Spleen (tissue), 11 donors: ENCODE measurements around the gene DAZL. TPM values are rescaled to one million over a fixed set of nuclear protein-coding genes. Genes with fewer than 3 reads are reported as not detected.

Source experiments
- DNase-seq: peaks from one replicate; pipeline ENCODE4 v3.0.0-alpha.2; 2020
- H3K27ac ChIP-seq, 8 donors: fragments of 200-600 bp; sonication (generic) in 7 of 8; 1 replicate in 4 of 8; 2 replicates in 4 of 8; pipeline versions ENCODE4 v1.5.0 to v1.8.0; 2016 to 2021; ENCODE audit warnings: inconsistent platforms in 4 of 8, mild to moderate bottlenecking in 4 of 8, moderate library complexity in 1 of 8
- H3K27me3 ChIP-seq, 7 donors: fragments of 200-600 bp; sonication (generic) in 6 of 7; replicated peaks in 1 of 7; 1 replicate in 4 of 7; 2 replicates in 3 of 7; pipeline versions ENCODE4 v1.5.0 to v1.8.0; 2016 to 2021; ENCODE audit warnings: inconsistent platforms in 3 of 7, mild to moderate bottlenecking in 1 of 7
- H3K36me3 ChIP-seq, 6 donors: fragments of 200-600 bp; sonication (generic) in 5 of 6; 1 replicate in 4 of 6; 2 replicates in 2 of 6; pipeline versions ENCODE4 v1.5.0 to v1.8.0; 2016 to 2021; ENCODE audit warnings: inconsistent platforms in 2 of 6
- H3K4me1 ChIP-seq, 6 donors: fragments of 200-600 bp; sonication (generic) in 5 of 6; 1 replicate in 3 of 6; 2 replicates in 3 of 6; pipeline versions ENCODE4 v1.5.0 to v1.8.0; 2016 to 2021; ENCODE audit warnings: inconsistent platforms in 3 of 6
- H3K4me3 ChIP-seq, 8 donors: fragments of 200-600 bp; sonication (generic) in 7 of 8; 1 replicate in 4 of 8; 2 replicates in 4 of 8; pipeline versions ENCODE4 v1.5.0 to v1.8.0; 2016 to 2021; ENCODE audit warnings: inconsistent platforms in 4 of 8, mild to moderate bottlenecking in 4 of 8, moderate library complexity in 2 of 8
- H3K9me3 ChIP-seq, 8 donors: fragments of 200-600 bp; sonication (generic) in 7 of 8; 1 replicate in 4 of 8; 2 replicates in 4 of 8; pipeline versions ENCODE4 v1.5.0 to v1.8.0; 2016 to 2021; ENCODE audit warnings: inconsistent platforms in 4 of 8
- CTCF ChIP-seq, 11 experiments: fragments of 200-600 bp in 7 of 11; fragments of 450-650 bp in 4 of 11; sonication (generic) in 4 of 11; IDR thresholded peaks in 8 of 11; conservative IDR thresholded peaks in 3 of 11; 1 replicate in 7 of 11; 2 replicates in 4 of 11; pipeline versions ENCODE4 v1.4.0 to v1.8.0; 2016 to 2021; ENCODE audit warnings: antibody characterized with exemption in 11 of 11, inconsistent platforms in 4 of 11, mild to moderate bottlenecking in 1 of 11
- POLR2A ChIP-seq, 3 donors: fragments of 450-650 bp; IDR thresholded peaks; one replicate each; pipeline ENCODE4 v1.5.1; 2017; ENCODE audit warnings: antibody characterized with exemption in 3 of 3, mild to moderate bottlenecking in 1 of 3
- POLR2AphosphoS5 ChIP-seq, 3 donors: sonication (generic); formaldehyde crosslinking; IDR thresholded peaks; one replicate each; pipeline ENCODE4 v1.5.1; 2017; ENCODE audit warnings: antibody characterized with exemption in 3 of 3
- WGBS, 5 donors: extraction: QIAGEN DNeasy Blood & Tissue Kit in 3 of 5; methylation state at CpG; one replicate each; pipeline versions ENCODE4 v1.1.5 to v1.1.7; 2013 to 2018; 5-methylcytosine and 5-hydroxymethylcytosine counted together
- intact Hi-C: fragments of 100-400 bp; cut with DNase I; formaldehyde crosslinking; loops from one replicate; pipeline ENCODE4 v1.15.0; 2023; ENCODE audit warnings: low total_unique reads
- polyA plus RNA-seq, 3 donors: library from polyadenylated mRNA; stranded (reverse); fragments of 200-250 nt; gene quantifications; one replicate each; pipeline ENCODE4 v1.2.1, GENCODE V29; 2013
- total RNA-seq, 7 donors: library from RNA; depleted of rRNA in 3 of 7; stranded (reverse); fragments of >200 nt in 3 of 7; fragmentation: NEBNext Ultra II Directional in 4 of 7; extraction: Animal tissue kit (Norgen Biotek cat#: 25700) in 4 of 7; gene quantifications; one replicate each; pipeline versions ENCODE4 v1.1.0 to v1.2.1, GENCODE V29; 2016 to 2021
- donor health status: healthy with polysubstance abuse.
- donor health status: DM: no; HTN: no; CAD: no; lungs with moderate emphysema.
- donor health status: DM: no; HTN: no; CAD: no.
- donor health status: Bipolar disorder and iron deficiency.
- donor health status: healthy.
- donor health status: DM: no; HTN: no; CAD: no.
- donor health status: DM: yes; HTN: yes; CAD: no.

DAZL gene
- total and polyA plus RNA-seq, 10 donors = 0.04 to 0.51 (median 0.30) TPM; not detected in 5

DNA sequence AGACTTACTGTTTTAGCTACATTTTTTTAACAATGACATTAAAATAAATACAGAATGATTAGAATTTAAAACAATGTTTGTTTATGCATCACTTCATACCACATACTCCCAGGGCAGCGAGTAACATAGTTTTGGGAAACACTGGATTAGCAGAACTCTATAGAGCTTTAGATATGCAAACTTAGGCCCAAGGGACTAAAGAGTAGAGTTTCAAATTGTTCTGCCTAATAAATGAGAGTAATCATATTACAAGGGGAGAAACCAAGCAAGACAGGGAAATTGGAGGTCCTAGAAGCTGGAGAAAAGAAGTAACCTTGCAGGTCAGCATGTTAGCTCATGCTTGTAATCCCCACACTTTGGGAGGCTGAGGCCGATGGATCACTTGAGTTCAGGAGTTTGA is 3.6 kb upstream of the DAZL start:
- intact Hi-C loops = loop anchor here (10.0 kb wide), 2 partner anchors 426 to 1236 kb away; no protein-coding TSS in a partner anchor
- H3K27me3 ChIP-seq = no peaks in the 10 kb centered on the region
- no peak overlapping the region for H3K27ac ChIP-seq
- no peak for DNase-seq
- peaks cover 0 to 12% (median 0%) of the 10 kb centered on the region in 8 donors for H3K9me3 ChIP-seq
- no peak overlapping the region for H3K4me3 ChIP-seq
- no peaks in the 10 kb centered on the region for H3K36me3 ChIP-seq
- H3K4me1 ChIP-seq = no peaks in the 10 kb centered on the region
- WGBS, 5 donors = 84 to 91% (median 85%) methylated on average over 2 of the region's 2 CpGs
- TF ChIP-seq POLR2A (IDR thresholded peaks at IDR 0.05) = no peak
- no peak for TF ChIP-seq POLR2AphosphoS5 (IDR thresholded peaks at IDR 0.05)
- no peak for TF ChIP-seq CTCF (IDR thresholded peaks at IDR 0.05 in 8 of 11, conservative IDR thresholded peaks at IDR 0.05 in 3 of 11)

DNA sequence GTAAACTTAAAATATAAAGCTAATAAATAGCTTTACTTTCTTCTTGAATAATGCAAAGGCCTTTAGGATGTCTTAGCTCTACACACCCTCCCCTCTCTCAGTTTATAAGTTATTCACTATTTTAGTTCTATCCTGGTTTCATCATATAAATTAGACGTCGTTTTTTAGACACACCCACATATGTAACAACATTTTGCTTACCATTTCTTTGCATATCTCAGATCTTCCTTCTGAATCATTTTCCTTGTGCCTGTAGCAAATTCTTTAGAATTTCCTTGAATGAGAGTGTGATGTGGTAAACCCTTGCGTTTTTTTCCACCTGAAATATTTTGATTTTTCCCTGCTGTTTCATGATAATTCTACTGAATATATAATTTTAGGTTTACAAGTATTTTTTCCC is 2.5 kb upstream of the DAZL start:
- no peaks in the 10 kb centered on the region for H3K4me1 ChIP-seq
- no peaks in the 10 kb centered on the region for H3K36me3 ChIP-seq
- 54 to 79% (median 58%) methylated on average over 3 of the region's 3 CpGs for WGBS, 5 donors
- no peak for DNase-seq
- peaks cover 0 to 12% (median 0%) of the 10 kb centered on the region in 8 donors for H3K9me3 ChIP-seq
- no peak overlapping the region for H3K4me3 ChIP-seq
- TF ChIP-seq POLR2A (IDR thresholded peaks at IDR 0.05) = no peak
- TF ChIP-seq CTCF (IDR thresholded peaks at IDR 0.05 in 8 of 11, conservative IDR thresholded peaks at IDR 0.05 in 3 of 11) = no peak
- TF ChIP-seq POLR2AphosphoS5 (IDR thresholded peaks at IDR 0.05) = no peak
- intact Hi-C loops = loop anchor here (10.0 kb wide), 2 partner anchors 427 to 1237 kb away; no protein-coding TSS in a partner anchor
- H3K27ac ChIP-seq = no peak overlapping the region
- no peaks in the 10 kb centered on the region for H3K27me3 ChIP-seq

- intact Hi-C loops = loop anchor here (10.0 kb wide), 2 partner anchors 428 to 1238 kb away; no protein-coding TSS in a partner anchor
- WGBS, 5 donors = 80 to 88% (median 86%) methylated on average over 4 of the region's 4 CpGs
- Histone ChIP-seq H3K27ac (no peak overlapping the region), H3K36me3 (no peaks in the 10 kb centered on the region), H3K4me1 (peaks cover 0 to 2% (median 0%) of the 10 kb centered on the region in 6 donors), H3K27me3 (no peaks in the 10 kb centered on the region), H3K4me3 (no peak overlapping the region), H3K9me3 (peaks cover 0 to 12% (median 0%) of the 10 kb centered on the region in 8 donors)
- DNase-seq = no peak
- TF ChIP-seq POLR2A (IDR thresholded peaks at IDR 0.05) (no peak), POLR2AphosphoS5 (IDR thresholded peaks at IDR 0.05) (no peak)
These were observed 1.2 kb upstream of the DAZL start for GRCh38 chr3:16606398-16606797.

- Histone ChIP-seq H3K9me3 (peaks cover 0 to 12% (median 0%) of the 10 kb centered on the region in 8 donors), H3K36me3 (no peaks in the 10 kb centered on the region), H3K27ac (no peak overlapping the region), H3K4me3 (no peak overlapping the region), H3K4me1 (peaks cover 0 to 6% (median 0%) of the 10 kb centered on the region in 6 donors), H3K27me3 (no peaks in the 10 kb centered on the region)
- intact Hi-C loops = loop anchor here (10.0 kb wide), 2 partner anchors 429 to 1239 kb away; no protein-coding TSS in a partner anchor
- WGBS, 5 donors = 90 to 94% (median 92%) methylated on average over 8 of the region's 8 CpGs
- DNase-seq = no peak
- no peak for TF ChIP-seq POLR2AphosphoS5 (IDR thresholded peaks at IDR 0.05)
- TF ChIP-seq POLR2A (IDR thresholded peaks at IDR 0.05) = no peak
- no peak for TF ChIP-seq CTCF (IDR thresholded peaks at IDR 0.05 in 8 of 11, conservative IDR thresholded peaks at IDR 0.05 in 3 of 11)
These were observed 743 bp upstream of the DAZL start for GRCh38 chr3:16605966-16606365.
